Osteoblast (primary cell): Measurements from ENCODE around the gene TMEM33. TPM values are rescaled to one million over a fixed set of nuclear protein-coding genes. Genes with fewer than 3 reads are reported as not detected.
"Not testable (repeated sequence)": the region's sequence is repeated elsewhere in the genome, so short reads cannot be mapped to it uniquely, and the experiment has no call there.

Experiments used
- DNase-seq: peaks from one replicate; pipeline ENCODE4 v3.0.0; 2011; ENCODE audit warnings: low spot score, mixed read lengths; ENCODE audit not compliant: insufficient read length; ENCODE audit errors: missing footprints
- H2AFZ ChIP-seq: 2 replicates; pipeline ENCODE4 v1.6.0; 2011; ENCODE audit warnings: mild to moderate bottlenecking, low read length
- H3K27ac ChIP-seq: 2 replicates; pipeline ENCODE4 v1.5.1; 2011; ENCODE audit warnings: mild to moderate bottlenecking, low read depth, low read length, moderate library complexity
- H3K27me3 ChIP-seq: 2 replicates; pipeline ENCODE4 v1.6.0; 2012; ENCODE audit warnings: mild to moderate bottlenecking, control low read depth, inconsistent platforms, low read length, moderate library complexity; ENCODE audit not compliant: insufficient read depth
- H3K36me3 ChIP-seq: 2 replicates; pipeline ENCODE4 v1.5.1; 2011; ENCODE audit warnings: mild to moderate bottlenecking, low read length, control low read depth, moderate library complexity; ENCODE audit not compliant: insufficient read depth
- H3K4me1 ChIP-seq: 2 replicates; pipeline ENCODE4 v1.5.1; 2011; ENCODE audit warnings: mild to moderate bottlenecking, low read length, control low read depth, moderate library complexity; ENCODE audit not compliant: insufficient read depth
- H3K4me2 ChIP-seq: 2 replicates; pipeline ENCODE4 v1.6.0; 2011; ENCODE audit warnings: mild to moderate bottlenecking, low read length; ENCODE audit not compliant: insufficient read depth
- H3K4me3 ChIP-seq: fragments of 200-600 bp; sonication (generic); 3 replicates; pipeline ENCODE4 v1.5.1; 2012; ENCODE audit warnings: mild to moderate bottlenecking, low read length, inconsistent platforms; ENCODE audit not compliant: insufficient read depth
- H3K79me2 ChIP-seq: 2 replicates; pipeline ENCODE4 v1.6.0; 2012; ENCODE audit warnings: mild to moderate bottlenecking, low read length, control low read depth, inconsistent platforms; ENCODE audit not compliant: insufficient read depth
- H3K9me3 ChIP-seq: 2 replicates; pipeline ENCODE4 v1.5.1; 2011; ENCODE audit warnings: low read depth, low read length, control low read depth
- H4K20me1 ChIP-seq: 2 replicates; pipeline ENCODE4 v1.6.0; 2012; ENCODE audit warnings: mild to moderate bottlenecking, low read length, control low read depth; ENCODE audit not compliant: insufficient read depth
- total RNA-seq: library from RNA; depleted of rRNA; stranded (reverse); fragments of >200 nt; gene quantifications from 2 replicates; pipeline ENCODE4 v1.2.3, GENCODE V29; 2012
- TF ChIP-seq, protein P1 (sequence below): IDR thresholded peaks from 2 replicates; pipeline ENCODE4 v1.5.1; 2011; ENCODE audit warnings: mild to moderate bottlenecking, low read depth, low read length, moderate library complexity; ENCODE audit errors: extremely low read depth

The TMEM33 gene
- total RNA-seq, 1 donor: 49.2 TPM

DNA sequence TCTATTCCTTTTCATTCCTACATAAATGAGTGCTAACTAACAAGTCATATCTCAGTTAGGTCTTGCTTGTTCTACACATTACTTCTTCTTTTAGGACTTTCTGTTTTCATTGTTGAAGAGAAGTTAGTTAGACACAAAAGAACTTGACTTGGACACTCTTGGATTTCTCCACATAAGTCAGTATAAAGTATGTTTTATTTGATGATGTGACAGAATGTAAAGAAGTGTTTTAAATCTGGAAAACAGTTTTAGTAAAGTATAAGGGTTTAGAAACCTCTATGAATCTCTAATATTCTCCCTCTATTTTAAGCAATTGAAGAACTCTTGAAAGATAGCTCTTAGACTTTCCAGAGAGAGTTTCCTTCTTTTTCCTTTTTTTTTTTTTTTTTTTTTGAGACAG lies 38.6 kb upstream of the TMEM33 start:
- Histone ChIP-seq H3K79me2 (no peaks in the 10 kb centered on the region), H4K20me1 (no peaks in the 10 kb centered on the region), H3K36me3 (no peaks in the 10 kb centered on the region), H3K27ac (no peak overlapping the region), H3K27me3 (no peaks in the 10 kb centered on the region), H2AFZ (no peak overlapping the region), H3K9me3 (no peaks in the 10 kb centered on the region), H3K4me1 (no peaks in the 10 kb centered on the region), H3K4me3 (no peak overlapping the region), H3K4me2 (no peak overlapping the region)
- TF ChIP-seq, protein P1, sequence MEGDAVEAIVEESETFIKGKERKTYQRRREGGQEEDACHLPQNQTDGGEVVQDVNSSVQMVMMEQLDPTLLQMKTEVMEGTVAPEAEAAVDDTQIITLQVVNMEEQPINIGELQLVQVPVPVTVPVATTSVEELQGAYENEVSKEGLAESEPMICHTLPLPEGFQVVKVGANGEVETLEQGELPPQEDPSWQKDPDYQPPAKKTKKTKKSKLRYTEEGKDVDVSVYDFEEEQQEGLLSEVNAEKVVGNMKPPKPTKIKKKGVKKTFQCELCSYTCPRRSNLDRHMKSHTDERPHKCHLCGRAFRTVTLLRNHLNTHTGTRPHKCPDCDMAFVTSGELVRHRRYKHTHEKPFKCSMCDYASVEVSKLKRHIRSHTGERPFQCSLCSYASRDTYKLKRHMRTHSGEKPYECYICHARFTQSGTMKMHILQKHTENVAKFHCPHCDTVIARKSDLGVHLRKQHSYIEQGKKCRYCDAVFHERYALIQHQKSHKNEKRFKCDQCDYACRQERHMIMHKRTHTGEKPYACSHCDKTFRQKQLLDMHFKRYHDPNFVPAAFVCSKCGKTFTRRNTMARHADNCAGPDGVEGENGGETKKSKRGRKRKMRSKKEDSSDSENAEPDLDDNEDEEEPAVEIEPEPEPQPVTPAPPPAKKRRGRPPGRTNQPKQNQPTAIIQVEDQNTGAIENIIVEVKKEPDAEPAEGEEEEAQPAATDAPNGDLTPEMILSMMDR: no peak
- DNase-seq: no peak

- Histone ChIP-seq H3K4me1 (no peaks in the 10 kb centered on the region), H3K9me3 (no peaks in the 10 kb centered on the region), H3K4me3 (no peak overlapping the region), H3K4me2 (no peak overlapping the region), H3K27me3 (no peaks in the 10 kb centered on the region), H2AFZ (no peak overlapping the region), H4K20me1 (no peaks in the 10 kb centered on the region), H3K79me2 (no peaks in the 10 kb centered on the region), H3K27ac (no peak overlapping the region), H3K36me3 (no peaks in the 10 kb centered on the region)
- DNase-seq: no peak
- TF ChIP-seq, protein P1: no peak
These were observed 37.5 kb upstream of the TMEM33 start for GRCh38 chr4:41897698-41898097.

DNA sequence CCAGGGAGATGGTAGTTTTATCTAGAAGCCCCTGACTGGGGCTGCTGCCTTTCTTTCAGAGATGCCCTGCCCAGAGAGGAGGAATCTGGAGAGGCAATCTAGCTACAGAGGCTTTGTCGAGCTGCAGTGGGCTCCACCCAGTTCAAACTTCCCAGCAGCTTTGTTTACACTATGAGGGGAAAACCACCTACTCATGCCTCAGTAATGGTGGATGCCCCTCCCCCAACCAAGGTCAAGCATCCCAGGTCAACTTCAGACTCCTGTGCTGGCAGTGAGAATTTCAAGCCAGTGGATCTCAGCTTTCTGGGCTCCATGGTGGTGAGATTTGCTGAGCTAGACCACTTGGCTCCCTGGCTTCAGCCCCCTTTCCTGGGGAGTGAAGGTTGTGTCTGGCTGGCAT lies 26.1 kb upstream of the TMEM33 start:
- H3K27ac ChIP-seq, H3K36me3 ChIP-seq, H3K4me2 ChIP-seq, H3K4me1 ChIP-seq, H4K20me1 ChIP-seq, H3K9me3 ChIP-seq, H2AFZ ChIP-seq, H3K4me3 ChIP-seq, H3K27me3 ChIP-seq, DNase-seq, H3K79me2 ChIP-seq: not testable (repeated sequence)

DNA sequence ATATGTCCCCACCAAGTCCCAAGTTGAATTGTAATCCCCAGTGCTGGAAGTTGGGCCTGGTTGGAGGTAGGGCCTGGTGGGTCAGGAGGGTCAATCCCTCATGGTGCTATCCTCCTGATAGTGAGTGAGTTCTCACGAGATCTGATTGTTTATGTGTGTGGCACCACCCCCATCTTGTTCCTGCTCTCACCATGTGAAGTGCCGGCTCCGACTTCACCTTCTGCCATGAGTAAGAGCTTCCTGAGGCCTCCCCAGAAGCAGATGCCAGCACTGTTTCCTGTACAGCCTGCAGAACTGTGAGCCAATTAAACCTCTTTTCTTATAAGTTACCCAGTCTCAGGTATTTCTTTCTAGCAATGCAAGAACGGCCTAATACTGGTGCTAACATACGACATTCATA lies 22.7 kb upstream of the TMEM33 start:
- Histone ChIP-seq H3K4me1 (no peaks in the 10 kb centered on the region), H3K4me2 (no peak overlapping the region), H3K36me3 (no peaks in the 10 kb centered on the region), H3K4me3 (no peak overlapping the region), H3K9me3 (no peaks in the 10 kb centered on the region), H3K79me2 (no peaks in the 10 kb centered on the region), H3K27me3 (no peaks in the 10 kb centered on the region), H2AFZ (peak overlapping the region; percentile 31), H3K27ac (no peak overlapping the region), H4K20me1 (no peaks in the 10 kb centered on the region)
- DNase-seq: no peak
- TF ChIP-seq, protein P1: no peak
